Left ventricle myocardium inferior (tissue), 1 donor: ENCODE data around the gene MED14. TPM values are rescaled to one million over a fixed set of nuclear protein-coding genes. Genes with fewer than 3 reads are reported as not detected.

Experiments
- DNase-seq: peaks from one replicate; pipeline ENCODE4 v3.0.0-alpha.2; 2020
- H3K27ac ChIP-seq: fragments of 200-600 bp; replicated peaks from 2 replicates; pipeline ENCODE4 v1.8.0; 2021
- H3K27me3 ChIP-seq: fragments of 200-600 bp; 2 replicates; pipeline ENCODE4 v1.8.0; 2021; ENCODE audit warnings: low read depth
- H3K36me3 ChIP-seq: fragments of 200-600 bp; 2 replicates; pipeline ENCODE4 v1.8.0; 2021
- H3K4me1 ChIP-seq: fragments of 200-600 bp; 2 replicates; pipeline ENCODE4 v1.8.0; 2021
- H3K4me3 ChIP-seq: fragments of 200-600 bp; 2 replicates; pipeline ENCODE4 v1.8.0; 2021; ENCODE audit warnings: mild to moderate bottlenecking, moderate library complexity
- H3K9me3 ChIP-seq: fragments of 200-600 bp; replicated peaks from 2 replicates; pipeline ENCODE4 v1.8.0; 2021
- CTCF ChIP-seq: fragments of 200-600 bp; IDR thresholded peaks from 2 replicates; pipeline ENCODE4 v1.8.0; 2021; ENCODE audit warnings: antibody characterized with exemption, mild to moderate bottlenecking, borderline replicate concordance
- intact Hi-C: fragments of 100-400 bp; cut with micrococcal nuclease; formaldehyde crosslinking; loops from one replicate; pipeline ENCODE4 v1.11.0; 2022
- total RNA-seq: library from RNA; stranded (reverse); fragmentation: NEBNext Ultra II Directional; extraction: Animal tissue kit (Norgen Biotek cat#: 25700); gene quantifications from one replicate; pipeline ENCODE4 v1.2.1, GENCODE V29; 2021
- donor health status: DM: no; HTN: yes; CAD: no; lungs with severe emphysema.

MED14 gene
- total RNA-seq, 1 donor from 2014 or later = 30.7 TPM

GRCh38 chrX:40778861-40779575 lies 43.7 kb upstream of the MED14 start:
- DNase-seq = no peak
- Histone ChIP-seq H3K9me3 (no peaks in the 10 kb centered on the region), H3K27ac (no peak overlapping the region), H3K27me3 (no peaks in the 10 kb centered on the region), H3K4me1 (no peaks in the 10 kb centered on the region), H3K4me3 (no peak overlapping the region), H3K36me3 (no peaks in the 10 kb centered on the region)
- TF ChIP-seq CTCF = no peak
- intact Hi-C loops = no loop called here

- intact Hi-C loops = no loop called here
- no peaks in the 10 kb centered on the region for H3K27me3 ChIP-seq
Observed at GRCh38 chrX:40773809-40774208, 38.5 kb upstream of the MED14 start.

GRCh38 chrX:40773188-40773587 lies 37.8 kb upstream of the MED14 start:
- Histone ChIP-seq H3K27ac (no peak overlapping the region), H3K4me1 (no peaks in the 10 kb centered on the region), H3K36me3 (no peaks in the 10 kb centered on the region), H3K4me3 (no peak overlapping the region), H3K9me3 (no peaks in the 10 kb centered on the region), H3K27me3 (no peaks in the 10 kb centered on the region)
- intact Hi-C loops = no loop called here
- no peak for DNase-seq
- TF ChIP-seq CTCF = no peak

More at GRCh38 chrX:40773809-40774208, 38.5 kb upstream of the MED14 start:
- no peaks in the 10 kb centered on the region for H3K9me3 ChIP-seq
- no peaks in the 10 kb centered on the region for H3K4me1 ChIP-seq
- no peak overlapping the region for H3K27ac ChIP-seq
- H3K36me3 ChIP-seq = no peaks in the 10 kb centered on the region
- no peak for DNase-seq
- no peak for TF ChIP-seq CTCF
- no peak overlapping the region for H3K4me3 ChIP-seq

GRCh38 chrX:40772290-40772689 lies 36.9 kb upstream of the MED14 start:
- H3K36me3 ChIP-seq = no peaks in the 10 kb centered on the region
- no peak for TF ChIP-seq CTCF
- H3K4me3 ChIP-seq = no peak overlapping the region
- H3K9me3 ChIP-seq = no peaks in the 10 kb centered on the region
- DNase-seq = no peak
- H3K4me1 ChIP-seq = no peaks in the 10 kb centered on the region
- intact Hi-C loops = no loop called here
- no peak overlapping the region for H3K27ac ChIP-seq
- H3K27me3 ChIP-seq = no peaks in the 10 kb centered on the region

- no peaks in the 10 kb centered on the region for H3K36me3 ChIP-seq
- no peak for DNase-seq
- no peak overlapping the region for H3K27ac ChIP-seq
- TF ChIP-seq CTCF = no peak
- H3K4me1 ChIP-seq = no peaks in the 10 kb centered on the region
- H3K9me3 ChIP-seq = no peaks in the 10 kb centered on the region
- intact Hi-C loops = no loop called here
- no peaks in the 10 kb centered on the region for H3K27me3 ChIP-seq
- H3K4me3 ChIP-seq = no peak overlapping the region
Observed at GRCh38 chrX:40761762-40762161, 26.4 kb upstream of the MED14 start.
